ENCODE data around the gene CNOT6.
A peak's percentile ranks its signal among the peaks of the same experiment; 100 is the strongest.
"Not testable (repeated sequence)": the region's sequence is repeated elsewhere in the genome, so short reads cannot be mapped to it uniquely, and the experiment has no call there.

The CNOT6 gene

DNA sequence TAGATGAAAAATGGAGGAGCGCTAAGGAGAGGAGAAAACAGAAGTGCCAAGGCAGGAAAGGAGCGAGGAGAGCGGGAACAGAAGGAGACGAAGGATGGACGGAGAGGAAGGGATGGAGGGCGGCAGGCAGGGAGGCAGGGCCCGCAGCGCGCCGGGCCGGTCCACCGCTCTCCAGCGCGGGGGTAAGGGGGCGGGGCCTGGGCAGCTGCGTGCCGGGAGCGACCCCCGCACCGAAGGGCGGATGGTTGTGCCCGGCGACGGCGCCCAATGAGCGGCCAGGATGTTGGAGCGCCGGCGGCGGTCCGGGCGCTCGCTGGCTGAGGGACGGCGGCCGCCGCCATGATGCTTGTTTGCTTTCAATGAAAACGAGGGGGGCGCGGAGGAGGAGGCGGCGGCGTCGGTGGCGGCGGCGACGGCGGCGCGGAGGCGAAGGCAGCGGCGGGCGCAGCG is at the start of gene CNOT6:
TSS of gene CNOT6 (plus strand) at position 320 of the 450 bp plus-strand sequence. CDS start 34,898 bp downstream, outside the sequence.
- DNase-seq = peak; percentile 97

DNA sequence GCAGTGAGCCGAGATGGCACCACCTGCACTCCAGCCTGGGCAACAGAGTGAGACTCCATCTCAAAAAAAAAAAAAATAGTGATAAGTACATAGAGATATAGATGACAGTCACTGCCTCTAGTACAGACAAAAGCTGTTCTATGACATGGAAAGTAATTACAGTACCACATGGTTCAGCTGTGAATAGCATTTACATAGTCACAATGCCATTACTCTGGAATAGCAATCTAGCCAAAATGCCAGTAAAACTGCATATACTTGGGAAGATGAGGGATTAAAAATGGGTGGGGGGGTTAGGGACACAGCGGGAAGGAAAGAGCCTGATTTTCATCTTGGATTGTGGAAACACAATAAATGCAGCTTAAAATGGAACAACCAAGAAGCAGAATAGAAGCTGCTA is 39.4 kb upstream of the CNOT6 start:
- DNase-seq = no peak

- DNase-seq = no peak
These were observed 38.3 kb upstream of the CNOT6 start for GRCh38 chr5:180455872-180456271.

GRCh38 chr5:180456792-180457191 is 37.4 kb upstream of the CNOT6 start:
- no peak for DNase-seq

DNA sequence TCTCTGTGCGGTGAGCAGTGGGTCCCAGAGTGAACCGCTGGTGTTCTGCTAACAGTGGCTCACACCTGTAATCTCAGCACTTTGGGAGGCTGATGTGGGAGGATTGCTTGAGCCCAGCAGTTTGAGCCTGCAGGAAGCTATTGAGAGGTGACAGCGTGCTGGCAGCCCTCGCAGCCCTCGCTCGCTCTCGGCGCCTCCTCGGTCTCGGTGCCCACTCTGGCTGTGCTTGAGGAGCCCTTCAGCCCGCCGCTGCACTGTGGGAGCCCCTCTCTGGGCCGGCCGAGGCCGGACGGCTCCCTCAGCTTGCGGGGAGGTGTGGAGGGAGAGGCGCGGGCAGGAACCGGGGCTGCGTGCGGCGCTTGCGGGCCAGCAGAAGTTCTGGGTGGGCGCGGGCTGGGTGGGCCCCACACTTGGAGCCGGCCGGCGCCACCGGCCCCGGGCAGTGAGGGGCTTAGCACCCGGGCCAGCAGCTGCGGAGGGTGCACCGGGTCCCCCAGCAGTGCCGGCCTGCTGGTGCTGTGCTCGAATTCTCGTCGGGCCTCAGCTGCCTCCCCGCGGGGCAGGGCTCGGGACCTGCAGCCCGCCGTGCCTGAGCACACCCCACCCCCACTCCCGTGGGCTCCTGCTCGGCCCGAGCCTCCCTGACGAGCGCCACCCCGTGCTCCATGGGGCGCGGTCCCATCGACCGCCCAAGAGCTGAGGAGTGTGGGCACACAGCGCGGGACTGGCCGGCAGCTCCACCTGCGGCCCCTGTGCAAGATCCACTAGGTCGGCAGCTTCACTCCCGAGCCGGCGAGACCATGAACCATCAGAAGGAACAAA is 35.1 kb upstream of the CNOT6 start:
- DNase-seq = not testable (repeated sequence)

GRCh38 chr5:180459674-180460142 is 34.5 kb upstream of the CNOT6 start:
- DNase-seq = not testable (repeated sequence)

GRCh38 chr5:180460834-180461233 is 33.3 kb upstream of the CNOT6 start:
- no peak for DNase-seq

DNA sequence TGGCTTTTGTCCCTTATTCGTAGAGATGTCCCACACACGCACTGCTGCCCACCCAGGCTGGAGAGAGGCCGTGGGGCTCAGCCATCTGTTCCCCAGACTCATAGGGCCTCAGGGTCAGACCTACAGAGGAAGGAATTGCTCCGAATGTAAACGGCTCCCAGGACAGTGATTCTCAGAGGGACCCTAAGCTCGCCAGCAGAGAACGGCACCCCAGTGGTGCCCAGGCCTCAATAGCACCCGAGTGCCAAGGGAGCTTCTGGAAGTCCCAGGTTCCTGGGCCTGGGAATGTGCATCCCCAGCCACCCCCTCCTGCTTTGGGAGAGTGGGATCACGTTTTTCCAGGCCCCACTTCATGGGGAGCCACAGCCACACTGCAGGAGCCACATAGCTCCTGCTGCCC is 32.9 kb upstream of the CNOT6 start:
- no peak for DNase-seq

DNA sequence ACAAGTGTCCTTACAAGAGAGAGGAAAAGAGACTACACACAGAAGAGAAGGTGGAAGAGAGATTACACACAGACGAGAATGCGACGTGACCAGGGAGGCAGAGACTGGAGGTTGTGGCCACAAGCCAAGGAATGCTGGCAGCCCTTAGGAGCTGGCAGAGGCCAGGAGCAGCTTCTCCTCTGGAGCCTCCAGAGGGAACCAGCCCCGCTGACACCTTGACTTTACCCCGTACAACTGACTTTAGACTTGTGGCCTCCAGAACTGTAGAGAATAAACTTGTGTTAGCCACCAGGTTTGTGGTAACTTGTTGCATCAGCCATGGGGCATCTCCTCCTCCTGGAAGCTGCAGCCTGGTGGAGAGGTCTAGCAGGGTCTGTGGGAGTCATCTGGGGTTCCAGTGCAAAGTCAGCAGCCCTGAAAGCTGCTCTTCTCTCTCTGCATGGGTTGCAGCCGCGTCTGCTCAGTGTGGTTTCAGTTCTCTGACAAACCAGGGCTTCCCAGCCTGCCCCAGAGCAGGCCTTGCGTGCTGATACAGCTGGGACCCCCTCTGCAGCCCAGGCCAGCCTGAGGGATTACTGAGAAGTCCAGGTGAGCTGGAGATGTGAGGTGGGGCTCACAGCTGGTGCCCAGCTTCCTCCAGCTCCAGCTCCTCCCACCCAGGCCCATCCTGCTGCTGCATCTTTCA is 30.8 kb upstream of the CNOT6 start:
- DNase-seq = no peak

DNA sequence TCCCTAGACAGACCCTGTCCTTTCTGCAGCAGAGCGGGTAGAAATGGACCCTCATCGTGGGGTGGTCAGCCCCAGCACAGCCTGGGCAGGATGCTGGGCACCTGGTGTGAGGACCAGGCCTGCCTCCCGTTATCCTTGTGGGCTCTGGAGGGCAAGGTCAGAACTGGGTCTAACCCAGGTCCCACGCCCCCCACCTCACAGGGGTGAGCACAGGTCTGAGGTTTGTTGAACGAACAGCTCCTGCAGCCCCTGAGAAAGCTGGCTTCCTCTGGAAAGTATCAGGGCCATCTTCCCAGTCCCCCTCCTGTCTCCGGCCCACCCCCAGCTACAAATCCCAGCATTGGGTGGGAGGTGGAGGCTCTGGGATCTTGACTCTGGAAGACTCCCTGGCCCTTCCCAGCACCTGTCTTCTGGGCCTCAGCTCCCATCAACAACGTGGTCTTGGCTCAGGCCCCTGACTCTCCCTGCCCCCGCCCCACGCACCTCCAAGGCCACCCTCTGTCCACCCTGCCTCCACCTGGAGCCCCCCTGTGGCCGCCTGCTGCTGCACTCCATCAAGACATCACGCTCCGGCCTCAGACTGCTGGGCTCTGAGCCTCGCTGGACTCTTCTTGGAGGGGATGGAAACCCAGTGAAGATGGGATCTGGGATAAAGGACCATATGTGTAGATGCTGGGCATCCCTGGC is 30.1 kb upstream of the CNOT6 start:
- no peak for DNase-seq

DNA sequence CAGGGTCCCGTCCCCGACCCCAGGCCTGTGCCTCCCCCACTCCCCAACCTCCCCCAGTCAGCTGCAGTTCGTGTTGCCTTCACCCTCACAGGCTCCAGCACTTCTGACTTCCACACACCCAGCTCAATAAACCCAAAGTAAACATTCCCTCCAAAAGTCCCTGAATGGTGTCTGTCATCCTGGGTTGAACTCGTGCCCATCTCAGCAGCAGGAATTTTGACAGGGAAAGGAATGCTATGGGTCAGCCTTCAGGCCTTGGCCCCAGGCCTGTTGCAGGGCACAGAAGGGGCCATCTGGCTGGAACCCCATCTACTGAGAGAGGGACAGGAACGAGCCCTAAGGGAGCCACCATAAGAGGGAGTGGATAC is 29.6 kb upstream of the CNOT6 start:
- no peak for DNase-seq

- not testable (repeated sequence) for DNase-seq
These were observed 29.1 kb upstream of the CNOT6 start for GRCh38 chr5:180465052-180465451.

- DNase-seq = no peak
These were observed 27.9 kb upstream of the CNOT6 start for GRCh38 chr5:180466316-180466715.

- DNase-seq = no peak
These were observed 26.9 kb upstream of the CNOT6 start for GRCh38 chr5:180467028-180467975.

DNA sequence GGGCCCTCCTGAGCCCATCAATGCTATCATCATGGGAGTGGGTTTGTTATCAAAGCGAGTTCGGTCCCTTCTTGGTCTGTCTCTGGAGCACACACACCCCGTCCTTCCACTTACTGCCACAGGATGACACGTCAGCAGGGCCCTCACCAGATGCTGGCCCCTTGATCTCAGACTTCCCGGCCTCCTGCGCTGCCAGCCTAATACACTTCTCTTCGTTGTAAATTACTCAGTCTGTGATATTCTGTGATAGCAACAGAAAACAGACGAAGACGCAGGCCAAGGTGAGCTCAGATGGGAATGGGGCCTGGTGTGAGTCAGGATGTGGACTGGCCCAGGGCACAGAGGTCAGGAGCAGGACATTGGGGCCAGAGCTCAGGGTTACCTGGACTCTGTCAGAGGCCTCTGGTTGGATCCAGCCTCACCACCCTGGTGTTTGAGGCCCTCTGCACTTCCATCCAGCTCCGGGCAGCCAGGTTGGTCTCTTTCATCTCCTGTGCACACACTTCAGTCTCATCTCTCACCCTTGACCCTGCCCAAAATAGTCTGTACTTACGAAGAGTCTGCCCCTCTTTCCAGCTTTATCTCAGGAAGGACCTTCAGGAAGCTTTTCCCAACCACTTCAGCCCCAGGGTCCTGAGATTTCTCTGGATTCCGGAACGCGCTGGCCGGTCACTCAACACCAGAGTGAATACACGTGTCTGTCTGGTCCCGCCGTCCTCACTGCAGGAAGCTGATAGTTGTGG is 26.0 kb upstream of the CNOT6 start:
- no peak for DNase-seq

- DNase-seq = no peak
These were observed 25.2 kb upstream of the CNOT6 start for GRCh38 chr5:180468732-180469585.

DNA sequence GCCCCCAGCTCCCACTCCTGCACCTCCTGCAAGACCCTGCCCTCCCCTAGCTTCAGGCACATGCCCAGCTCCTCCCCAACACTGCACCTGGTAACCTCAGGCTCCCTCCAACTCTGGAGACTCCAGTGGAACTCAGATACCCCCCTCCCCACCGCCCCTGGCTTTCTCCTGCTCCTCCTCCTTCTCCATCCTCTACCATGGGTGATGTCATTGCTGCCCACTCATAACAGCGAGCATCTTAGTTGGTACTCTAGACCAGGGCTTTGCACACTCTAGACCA is 24.7 kb upstream of the CNOT6 start:
- DNase-seq = no peak

- DNase-seq = no peak
These were observed 24.3 kb upstream of the CNOT6 start for GRCh38 chr5:180469866-180470265.

DNA sequence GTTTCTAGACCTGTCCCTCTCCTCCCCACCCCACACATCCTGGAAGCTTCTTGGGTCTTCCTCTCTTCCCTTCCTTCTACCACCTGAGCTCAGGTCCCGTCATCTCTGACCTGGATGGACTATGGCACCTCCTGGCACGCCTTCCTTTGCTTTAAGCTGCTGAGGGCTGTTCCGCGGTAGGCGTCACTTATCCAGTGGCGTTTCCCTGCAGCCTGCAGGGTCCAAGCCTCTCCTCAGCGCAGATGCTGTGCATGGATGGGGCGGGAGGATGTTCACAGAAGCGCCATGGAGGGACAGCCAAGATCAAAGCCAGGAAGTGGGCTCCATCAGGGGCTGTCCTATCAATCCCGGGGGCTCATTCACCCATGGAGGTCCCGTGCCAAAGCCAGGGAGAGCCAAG is 23.8 kb upstream of the CNOT6 start:
- no peak for DNase-seq

GRCh38 chr5:180470966-180471582 is 23.1 kb upstream of the CNOT6 start:
- DNase-seq = peak; percentile 77

All from femur (tissue), 1 donor.